ENCODE measurements around the gene RFX8.

DNA sequence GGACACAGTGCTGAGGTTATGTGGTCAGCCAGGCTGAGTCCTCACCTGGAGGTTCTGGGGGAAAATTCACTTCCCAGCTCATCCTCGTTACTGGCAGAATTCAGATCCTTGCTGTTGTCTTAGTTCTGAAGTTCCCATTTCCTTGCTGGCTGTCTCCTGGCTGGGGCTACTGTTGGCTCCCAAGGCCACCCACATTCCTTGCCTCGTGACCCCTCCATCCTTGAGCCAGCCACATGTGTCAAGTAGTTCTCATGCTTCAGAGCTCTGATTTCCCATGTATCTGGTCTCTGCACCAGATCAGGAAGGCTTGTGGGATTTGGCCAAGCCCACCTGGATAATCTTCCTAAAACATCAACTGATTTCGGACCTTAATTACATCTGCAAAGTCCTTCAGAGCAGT, 38.1 kb upstream of the RFX8 start:
- TF ChIP-seq, protein P1, sequence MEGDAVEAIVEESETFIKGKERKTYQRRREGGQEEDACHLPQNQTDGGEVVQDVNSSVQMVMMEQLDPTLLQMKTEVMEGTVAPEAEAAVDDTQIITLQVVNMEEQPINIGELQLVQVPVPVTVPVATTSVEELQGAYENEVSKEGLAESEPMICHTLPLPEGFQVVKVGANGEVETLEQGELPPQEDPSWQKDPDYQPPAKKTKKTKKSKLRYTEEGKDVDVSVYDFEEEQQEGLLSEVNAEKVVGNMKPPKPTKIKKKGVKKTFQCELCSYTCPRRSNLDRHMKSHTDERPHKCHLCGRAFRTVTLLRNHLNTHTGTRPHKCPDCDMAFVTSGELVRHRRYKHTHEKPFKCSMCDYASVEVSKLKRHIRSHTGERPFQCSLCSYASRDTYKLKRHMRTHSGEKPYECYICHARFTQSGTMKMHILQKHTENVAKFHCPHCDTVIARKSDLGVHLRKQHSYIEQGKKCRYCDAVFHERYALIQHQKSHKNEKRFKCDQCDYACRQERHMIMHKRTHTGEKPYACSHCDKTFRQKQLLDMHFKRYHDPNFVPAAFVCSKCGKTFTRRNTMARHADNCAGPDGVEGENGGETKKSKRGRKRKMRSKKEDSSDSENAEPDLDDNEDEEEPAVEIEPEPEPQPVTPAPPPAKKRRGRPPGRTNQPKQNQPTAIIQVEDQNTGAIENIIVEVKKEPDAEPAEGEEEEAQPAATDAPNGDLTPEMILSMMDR (IDR thresholded peaks at IDR 0.05; ENCODE audit: low read depth, low read length) = no peak
- TF ChIP-seq EZH2phosphoT487 (IDR thresholded peaks at IDR 0.05; ENCODE audit: low read depth) = no peak
